ENCODE results near the gene PUS7.
"Not testable (repeated sequence)": the region's sequence is repeated elsewhere in the genome, so short reads cannot be mapped to it uniquely, and the experiment has no call there.

The PUS7 gene

GRCh38 chr7:105521717-105522463 is at the start of gene PUS7:
Gene PUS7 (minus strand): TSS chr7:105522271. CDS start chr7:105508512, 13,759 bp downstream.
- DNase-seq = peak; percentile 95 to 99 (median 97)

- no peak for DNase-seq
These were observed 45.8 kb upstream of the PUS7 start for GRCh38 chr7:105567821-105568220.

GRCh38 chr7:105567024-105567423 is 45.0 kb upstream of the PUS7 start:
- DNase-seq = no peak

- DNase-seq = no peak
These were observed 43.1 kb upstream of the PUS7 start for GRCh38 chr7:105565190-105565589.

- no peak for DNase-seq
These were observed 37.9 kb upstream of the PUS7 start for GRCh38 chr7:105559926-105560325.

- DNase-seq = no peak
These were observed 16.3 kb upstream of the PUS7 start for GRCh38 chr7:105538339-105538738.

GRCh38 chr7:105532709-105533460 is 10.8 kb upstream of the PUS7 start:
- DNase-seq = no peak

GRCh38 chr7:105531792-105532671 is 10.0 kb upstream of the PUS7 start, which contains the start of gene RINT1:
Gene RINT1 (plus strand): TSS chr7:105532201. CDS start chr7:105532316, 115 bp downstream.
- peak; percentile 94 to 97 (median 95) for DNase-seq

GRCh38 chr7:105530546-105530945 is 8.5 kb upstream of the PUS7 start:
- no peak for DNase-seq

- DNase-seq = no peak
These were observed 8.1 kb upstream of the PUS7 start for GRCh38 chr7:105530126-105530525.

GRCh38 chr7:105527737-105528136 is 5.7 kb upstream of the PUS7 start:
- DNase-seq = not testable (repeated sequence)

GRCh38 chr7:105524840-105525239 is 2.8 kb upstream of the PUS7 start:
- DNase-seq = no peak

- DNase-seq = not testable (repeated sequence)
These were observed 2.4 kb upstream of the PUS7 start for GRCh38 chr7:105524423-105524822.

GRCh38 chr7:105521027-105521716 is 899 bp downstream of the PUS7 start:
- DNase-seq = peak; percentile 92 to 95 (median 94)

GRCh38 chr7:105520620-105521019 is 1.5 kb downstream of the PUS7 start:
- DNase-seq = not testable (repeated sequence)

GRCh38 chr7:105519353-105519752 is 2.7 kb downstream of the PUS7 start:
- DNase-seq = no peak

- DNase-seq = not testable (repeated sequence)
These were observed 6.5 kb downstream of the PUS7 start for GRCh38 chr7:105515610-105516009.

GRCh38 chr7:105512926-105513526 is 9.0 kb downstream of the PUS7 start:
- no peak for DNase-seq

GRCh38 chr7:105512415-105512814 is 9.7 kb downstream of the PUS7 start:
- no peak for DNase-seq

GRCh38 chr7:105502173-105502572 is 19.9 kb downstream of the PUS7 start:
- DNase-seq = no peak

GRCh38 chr7:105497016-105497415 is 25.1 kb downstream of the PUS7 start:
- DNase-seq = no peak

- DNase-seq = no peak
These were observed 25.6 kb downstream of the PUS7 start for GRCh38 chr7:105496521-105496920.
